ENCODE measurements around the gene ESM1. TPM values are rescaled to one million over a fixed set of nuclear protein-coding genes. Genes with fewer than 3 reads are reported as not detected.

The ESM1 gene
- total RNA-seq, 1 experiment from 2014 or later: not detected

DNA sequence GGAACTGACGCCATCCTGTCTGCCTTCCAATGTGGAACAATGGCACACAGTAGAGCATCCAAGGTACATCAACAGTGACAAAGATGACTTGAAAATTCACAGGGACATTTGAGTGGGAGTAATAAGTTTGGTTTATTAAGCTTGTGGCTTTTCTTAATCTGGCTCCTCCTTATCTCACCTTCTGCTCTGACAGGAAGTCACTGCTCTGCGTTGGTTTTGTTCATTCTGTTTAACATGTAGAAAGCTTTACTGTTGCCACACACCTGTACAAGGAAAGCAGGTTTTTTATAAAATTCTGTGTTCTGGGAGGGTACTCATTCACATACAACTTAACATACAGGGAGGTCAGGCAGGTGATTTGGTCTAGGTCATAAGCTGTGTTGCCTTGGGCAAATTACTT is 37.1 kb upstream of the ESM1 start:
- H3K36me3 ChIP-seq (ENCODE audit: control insufficient read depth, insufficient read depth, low read length): no peaks in the 10 kb centered on the region
- peaks cover 5% of the 10 kb centered on the region for H3K27me3 ChIP-seq (ENCODE audit: control insufficient read depth, insufficient read depth, low read length)
- no peaks in the 10 kb centered on the region for H3K9me3 ChIP-seq (ENCODE audit: control insufficient read depth, insufficient read depth, low read depth, low read length)
- ATAC-seq (no peak), DNase-seq (ENCODE audit: low read depth, low spot score) (no peak)
- ChIA-PET CTCF (no interaction called here), POLR2A (no interaction called here)
- in situ Hi-C loops (cut with HindIII; ENCODE audit: low pct_unique_long_range_greater_than_20kb, low sequenced_read_pairs) (no loop called here), intact Hi-C loops (cut with micrococcal nuclease; ENCODE audit: unreplicated experiment) (no loop called here)
- no peak overlapping the region for H3K27ac ChIP-seq (ENCODE audit: low read length)
- no peak for TF ChIP-seq POLR2AphosphoS5 (IDR thresholded peaks at IDR 0.05; ENCODE audit: low read depth, low read length)
- TF ChIP-seq CTCF (IDR thresholded peaks at IDR 0.05): no peak
- TF ChIP-seq TCF7L2 (IDR thresholded peaks at IDR 0.05; ENCODE audit: low read depth, low read length): no peak
- no peak for TF ChIP-seq REST (IDR thresholded peaks at IDR 0.05; ENCODE audit: insufficient read depth in 1 of 2, low read depth in 2 of 2, low read length in 1 of 2)
- no peak for TF ChIP-seq SIN3A (IDR thresholded peaks at IDR 0.05; ENCODE audit: borderline replicate concordance, insufficient read depth, low read depth, low read length)
- no peaks in the 10 kb centered on the region for H3K4me1 ChIP-seq (ENCODE audit: control insufficient read depth, insufficient read depth, low read length)
- H3K4me3 ChIP-seq (ENCODE audit: low read depth in 2 of 2, low read length in 2 of 2): no peak overlapping the region
- no TSS peak for BruUV-seq (replicated peaks)

DNA sequence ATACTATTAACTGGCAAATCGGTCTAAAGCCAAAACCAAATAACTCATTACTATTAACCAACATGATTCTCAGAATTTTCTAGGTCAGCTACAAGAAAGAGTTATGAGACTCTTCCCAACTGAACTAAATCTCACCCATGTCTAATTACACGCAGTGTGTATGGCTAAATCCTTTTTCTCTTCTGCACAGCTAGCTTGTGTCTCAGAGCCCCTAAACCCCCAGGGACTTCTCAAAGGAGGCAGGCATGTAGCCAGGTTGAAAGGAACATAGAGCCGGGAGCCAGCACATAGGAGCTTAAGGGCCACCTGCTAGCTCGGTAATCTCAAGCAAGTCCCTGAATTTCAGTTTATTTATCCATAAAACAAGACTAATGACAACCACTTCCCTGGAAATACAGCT is 36.4 kb upstream of the ESM1 start:
- no TSS peak for BruUV-seq (replicated peaks)
- ChIA-PET CTCF (no interaction called here), POLR2A (no interaction called here)
- H3K4me1 ChIP-seq (ENCODE audit: control insufficient read depth, insufficient read depth, low read length): no peaks in the 10 kb centered on the region
- H3K27ac ChIP-seq (ENCODE audit: low read length): no peak overlapping the region
- no peaks in the 10 kb centered on the region for H3K9me3 ChIP-seq (ENCODE audit: control insufficient read depth, insufficient read depth, low read depth, low read length)
- H3K36me3 ChIP-seq (ENCODE audit: control insufficient read depth, insufficient read depth, low read length): no peaks in the 10 kb centered on the region
- peaks cover 5% of the 10 kb centered on the region for H3K27me3 ChIP-seq (ENCODE audit: control insufficient read depth, insufficient read depth, low read length)
- in situ Hi-C loops (cut with HindIII; ENCODE audit: low pct_unique_long_range_greater_than_20kb, low sequenced_read_pairs): no loop called here
- intact Hi-C loops (cut with micrococcal nuclease; ENCODE audit: unreplicated experiment): no loop called here
- no peak overlapping the region for H3K4me3 ChIP-seq (ENCODE audit: low read depth in 2 of 2, low read length in 2 of 2)
- DNase-seq (ENCODE audit: low read depth, low spot score) (no peak), ATAC-seq (no peak)
- no peak for TF ChIP-seq POLR2AphosphoS5 (IDR thresholded peaks at IDR 0.05; ENCODE audit: low read depth, low read length)
- no peak for TF ChIP-seq REST (IDR thresholded peaks at IDR 0.05; ENCODE audit: insufficient read depth in 1 of 2, low read depth in 2 of 2, low read length in 1 of 2)
- no peak for TF ChIP-seq SIN3A (IDR thresholded peaks at IDR 0.05; ENCODE audit: borderline replicate concordance, insufficient read depth, low read depth, low read length)
- no peak for TF ChIP-seq TCF7L2 (IDR thresholded peaks at IDR 0.05; ENCODE audit: low read depth, low read length)
- TF ChIP-seq CTCF (IDR thresholded peaks at IDR 0.05): no peak

All from Panc1 (cell line).